H1 (cell line): Measurements from ENCODE around the gene RPS4Y2. TPM values are rescaled to one million over a fixed set of nuclear protein-coding genes. Genes with fewer than 3 reads are reported as not detected.

Experiments used
- CTCF ChIA-PET: fragments of 300-600 bp; sonication (Branson Sonifier 250); formaldehyde crosslinking; loops from one replicate; lab custom pipeline; 2021; ENCODE audit not compliant: partially characterized antibody; lab: Charles Lee
- POLR2A ChIA-PET: fragments of 300-600 bp; sonication (Branson Sonifier 250); formaldehyde crosslinking; loops from one replicate; lab custom pipeline; 2021; ENCODE audit warnings: inconsistent platforms; ENCODE audit not compliant: partially characterized antibody; lab: Charles Lee
- DNase-seq, 2 experiments: peaks; one replicate each; pipeline versions ENCODE4 v3.0.0 to v3.0.0-alpha.2; 2010 to 2022; ENCODE audit warnings: low spot score in 2 of 2, low read depth in 1 of 2, mixed read lengths in 1 of 2
- FAIRE-seq: peaks from 2 replicates; lab custom pipeline; 2011; peaks lifted over from hg19 to GRCh38; lab: Jason Lieb, UNC
- H2AFZ ChIP-seq: 2 replicates; pipeline ENCODE4 v1.8.1; 2012; ENCODE audit warnings: low read length, inconsistent platforms
- H2AK5ac ChIP-seq: 2 replicates; pipeline ENCODE4 v1.6.1; 2013; ENCODE audit warnings: low read depth, low read length
- H2BK120ac ChIP-seq: replicated peaks from 2 replicates; pipeline ENCODE3; 2013; ENCODE audit warnings: low read depth, low read length, inconsistent platforms
- H2BK12ac ChIP-seq: 2 replicates; pipeline ENCODE4 v1.6.1; 2013; ENCODE audit warnings: low read depth, low read length
- H2BK15ac ChIP-seq: 2 replicates; pipeline ENCODE4 v1.6.1; 2013; ENCODE audit warnings: low read length
- H2BK20ac ChIP-seq: 2 replicates; pipeline ENCODE4 v1.6.1; 2013; ENCODE audit warnings: low read length
- H2BK5ac ChIP-seq: 2 replicates; pipeline ENCODE4 v1.6.1; 2013; ENCODE audit warnings: low read depth, low read length
- H3K14ac ChIP-seq: 2 replicates; pipeline ENCODE4 v1.6.1; 2013; ENCODE audit warnings: inconsistent platforms; ENCODE audit not compliant: insufficient read length
- H3K18ac ChIP-seq: 2 replicates; pipeline ENCODE4 v1.6.1; 2013; ENCODE audit warnings: low read length; ENCODE audit errors: extremely low read depth
- H3K23ac ChIP-seq: 2 replicates; pipeline ENCODE4 v1.6.1; 2013; ENCODE audit warnings: inconsistent platforms; ENCODE audit not compliant: insufficient read length
- H3K23me2 ChIP-seq: 2 replicates; pipeline ENCODE4 v1.6.1; 2013; ENCODE audit warnings: low read depth, low read length
- H3K27ac ChIP-seq: 2 replicates; pipeline ENCODE4 v1.6.1; 2011; ENCODE audit warnings: low read depth, low read length, inconsistent platforms
- H3K27me3 ChIP-seq, 4 experiments: replicated peaks in 1 of 4; 1 replicate in 1 of 4; 2 replicates in 3 of 4; pipeline versions ENCODE4 v1.6.1 to v1.8.1; 2011 to 2013; ENCODE audit warnings: low read length in 3 of 4, mild to moderate bottlenecking in 3 of 4, inconsistent platforms in 2 of 4, mixed read lengths in 2 of 4, moderate library complexity in 1 of 4; ENCODE audit not compliant: control insufficient read depth in 3 of 4, insufficient read depth in 3 of 4; ENCODE audit errors: extremely low read depth in 1 of 4
- H3K36me3 ChIP-seq, 4 experiments: 2 replicates each; pipeline versions ENCODE4 v1.6.1 to v1.8.1; 2011 to 2013; ENCODE audit warnings: mild to moderate bottlenecking in 4 of 4, low read length in 3 of 4, moderate library complexity in 2 of 4, control low read depth in 1 of 4, inconsistent platforms in 1 of 4; ENCODE audit not compliant: insufficient read depth in 4 of 4, control insufficient read depth in 2 of 4
- H3K4ac ChIP-seq: replicated peaks from 2 replicates; pipeline ENCODE3; 2013; ENCODE audit warnings: low read length, low read depth, mixed read lengths, inconsistent platforms; ENCODE audit not compliant: insufficient read length
- H3K4me1 ChIP-seq, 4 experiments: replicated peaks in 1 of 4; 1 replicate in 1 of 4; 2 replicates in 3 of 4; pipeline versions ENCODE4 v1.6.1 to v1.8.1; 2011 to 2013; ENCODE audit warnings: low read length in 3 of 4, inconsistent platforms in 2 of 4, mixed read lengths in 1 of 4; ENCODE audit not compliant: insufficient read depth in 4 of 4, control insufficient read depth in 3 of 4
- H3K4me2 ChIP-seq, 2 experiments: 2 replicates each; pipeline versions ENCODE4 v1.6.1 to v1.8.1; 2011 to 2013; ENCODE audit warnings: low read depth in 2 of 2, low read length in 2 of 2, control low read depth in 1 of 2, inconsistent platforms in 1 of 2, mild to moderate bottlenecking in 1 of 2; ENCODE audit not compliant: insufficient read depth in 1 of 2
- H3K4me3 ChIP-seq, 4 experiments: fragments of 200-600, 300-600 bp in 1 of 4; sonication (generic), shearing (Covaris generic), sonication (Bioruptor Twin) in 1 of 4; 2 replicates each; pipeline versions ENCODE4 v1.5.1 to v1.8.1; 2011 to 2016; ENCODE audit warnings: low read length in 4 of 4, low read depth in 3 of 4, control low read depth in 2 of 4, inconsistent platforms in 2 of 4, mild to moderate bottlenecking in 2 of 4, mixed read lengths in 1 of 4, moderate library complexity in 1 of 4; ENCODE audit not compliant: insufficient read depth in 2 of 4; ENCODE audit errors: extremely low read depth in 1 of 4
- H3K56ac ChIP-seq: replicated peaks from 2 replicates; pipeline ENCODE3; 2013; ENCODE audit warnings: low read depth, mild to moderate bottlenecking, mixed read lengths, low read length, inconsistent platforms; ENCODE audit not compliant: insufficient read length
- H3K79me1 ChIP-seq: 2 replicates; pipeline ENCODE4 v1.6.1; 2013; ENCODE audit warnings: low read depth, low read length, control low read depth
- H3K79me2 ChIP-seq, 2 experiments: 2 replicates each; pipeline versions ENCODE4 v1.6.1 to v1.8.1; 2012 to 2013; ENCODE audit warnings: low read length in 2 of 2, mild to moderate bottlenecking in 2 of 2, inconsistent platforms in 1 of 2; ENCODE audit not compliant: insufficient read depth in 2 of 2, control insufficient read depth in 1 of 2
- H3K9ac ChIP-seq, 4 experiments: replicated peaks in 1 of 4; 1 replicate in 1 of 4; 2 replicates in 3 of 4; pipeline versions ENCODE4 v1.6.1 to v1.8.1; 2011 to 2013; ENCODE audit warnings: low read depth in 3 of 4, low read length in 3 of 4, control low read depth in 2 of 4, mild to moderate bottlenecking in 2 of 4, moderate library complexity in 2 of 4, inconsistent platforms in 1 of 4; ENCODE audit errors: extremely low read depth in 1 of 4
- H3K9me3 ChIP-seq, 2 experiments: 2 replicates each; pipeline versions ENCODE4 v1.6.1 to v1.8.1; 2012 to 2013; ENCODE audit warnings: mild to moderate bottlenecking in 2 of 2, moderate library complexity in 2 of 2, control low read depth in 1 of 2, inconsistent platforms in 1 of 2, low read depth in 1 of 2, low read length in 1 of 2, mixed read lengths in 1 of 2; ENCODE audit not compliant: insufficient read depth in 2 of 2
- H4K20me1 ChIP-seq, 2 experiments: replicated peaks in 1 of 2; 2 replicates each; pipeline versions ENCODE3 to v1.8.1; 2011 to 2013; ENCODE audit warnings: inconsistent platforms in 2 of 2, low read length in 2 of 2, mild to moderate bottlenecking in 1 of 2; ENCODE audit not compliant: insufficient read depth in 2 of 2, control insufficient read depth in 1 of 2
- H4K5ac ChIP-seq: 2 replicates; pipeline ENCODE4 v1.6.1; 2013; ENCODE audit warnings: low read length, low read depth, mixed read lengths, inconsistent platforms; ENCODE audit not compliant: insufficient read length
- H4K8ac ChIP-seq: 2 replicates; pipeline ENCODE4 v1.8.0; 2013; ENCODE audit warnings: mild to moderate bottlenecking, moderate library complexity, low read length, inconsistent platforms; ENCODE audit not compliant: insufficient read depth; ENCODE audit errors: extremely low read depth
- H4K91ac ChIP-seq: replicated peaks from 2 replicates; pipeline ENCODE3; 2013; ENCODE audit warnings: low read length, mixed read lengths, inconsistent platforms; ENCODE audit not compliant: insufficient read length
- CBX8 ChIP-seq: fragments of 300-800, 300-1000 bp; sonication (generic); IDR thresholded peaks from 2 replicates; pipeline ENCODE4 v1.7.1; 2016; ENCODE audit warnings: low read depth, low read length, borderline replicate concordance
- CTBP2 ChIP-seq: IDR thresholded peaks from 2 replicates; pipeline ENCODE4 v1.7.0; 2011; ENCODE audit warnings: borderline replicate concordance, mild to moderate bottlenecking, moderate library complexity, mixed read lengths, low read length; ENCODE audit not compliant: insufficient read depth, insufficient read length
- HDAC2 ChIP-seq, 2 experiments: fragments of 300-600 bp in 1 of 2; sonication (generic) in 1 of 2; IDR thresholded peaks; 2 replicates each; pipeline ENCODE4 v1.6.1; 2011 to 2012; ENCODE audit warnings: low read depth in 2 of 2, low read length in 2 of 2, mild to moderate bottlenecking in 2 of 2, moderate library complexity in 2 of 2, borderline replicate concordance in 1 of 2, inconsistent platforms in 1 of 2
- HDAC6 ChIP-seq: IDR thresholded peaks from one replicate; pipeline ENCODE4 v1.7.1; 2012; ENCODE audit warnings: low read depth, mild to moderate bottlenecking, inconsistent platforms, low read length, moderate library complexity
- KDM1A ChIP-seq: fragments of 200-600, 300-600 bp; sonication (generic); IDR thresholded peaks from 2 replicates; pipeline ENCODE4 v1.7.1; 2016; ENCODE audit warnings: mild to moderate bottlenecking, low read length, borderline replicate concordance
- PHF8 ChIP-seq: fragments of 200-600 bp; sonication (generic); conservative IDR thresholded peaks from 2 replicates; pipeline ENCODE4 v1.7.1; 2012; ENCODE audit warnings: low read depth, mild to moderate bottlenecking, inconsistent platforms, low read length, moderate library complexity
- RAD21 ChIP-seq, 2 experiments: IDR thresholded peaks in 1 of 2; conservative IDR thresholded peaks in 1 of 2; 2 replicates each; pipeline ENCODE4 v1.6.1; 2011; ENCODE audit warnings: low read depth in 2 of 2, low read length in 2 of 2, improper control_type of control experiment in 1 of 2, inconsistent platforms in 1 of 2, mild to moderate bottlenecking in 1 of 2, moderate library complexity in 1 of 2
- RBBP5 ChIP-seq: IDR thresholded peaks from 2 replicates; pipeline ENCODE4 v1.7.1; 2012; ENCODE audit warnings: low read depth, mild to moderate bottlenecking, inconsistent platforms, low read length, moderate library complexity, borderline replicate concordance
- SIRT6 ChIP-seq: IDR thresholded peaks from one replicate; pipeline ENCODE4 v1.7.1; 2012; ENCODE audit warnings: low read length, inconsistent platforms
- SP1 ChIP-seq: IDR thresholded peaks from 2 replicates; pipeline ENCODE4 v1.6.1; 2011; ENCODE audit warnings: low read depth, low read length
- SRF ChIP-seq: IDR thresholded peaks from 2 replicates; pipeline ENCODE4 v1.6.1; 2011; ENCODE audit warnings: mild to moderate bottlenecking, low read depth, low read length, moderate library complexity
- TAF7 ChIP-seq: optimal IDR thresholded peaks from 2 replicates; pipeline ENCODE3; 2011; ENCODE audit warnings: low read depth, mild to moderate bottlenecking, inconsistent platforms, low read length, moderate library complexity, borderline replicate concordance
- TBP ChIP-seq: IDR thresholded peaks from 2 replicates; pipeline ENCODE4 v1.6.1; 2011; ENCODE audit warnings: low read depth, low read length, improper control_type of control experiment
- WGBS, 2 experiments: shearing (Covaris generic) in 1 of 2; methylation state at CpG; one replicate each; pipeline versions ENCODE4 v1.1.6 to v1.1.7; 2013 to 2015; ENCODE audit warnings: low lambda C conversion rate in 2 of 2, mixed read lengths in 2 of 2, inconsistent platforms in 1 of 2, low coverage in 1 of 2, missing lambda C conversion rate in 1 of 2; ENCODE audit not compliant: insufficient replicate concordance in 2 of 2, insufficient coverage in 1 of 2, insufficient read length in 1 of 2; ENCODE audit errors: extremely low coverage in 1 of 2, missing lambda C conversion rate in 1 of 2; 5-methylcytosine and 5-hydroxymethylcytosine counted together
- polyA plus RNA-seq, 7 experiments: library from polyadenylated mRNA; depleted of rRNA in 3 of 7; stranded (reverse) in 5 of 7; unstranded in 2 of 7; fragments of >200 nt in 5 of 7; fragments of 200-250 nt in 2 of 7; gene quantifications; 1 replicate in 5 of 7; 2 replicates in 1 of 7; 4 replicates in 1 of 7; pipeline versions ENCODE4 v1.2.1 to v1.2.3, GENCODE V29; 2011 to 2013; ENCODE audit warnings: missing spikeins in 2 of 7, mixed read lengths in 2 of 7
- total RNA-seq: library from RNA; stranded (reverse); fragmentation: NEBNext Ultra II Directional; extraction: Animal tissue kit (Norgen Biotek cat#: 25700); gene quantifications from 2 replicates; pipeline ENCODE4 v1.2.1, GENCODE V29; 2021

Gene RPS4Y2
- total and polyA plus RNA-seq, 2 of the 8 experiments (the other 6 are each of a cell fraction or from before 2014, with no cell fraction given) = not detected

GRCh38 chrY:20780104-20780654 lies 24.3 kb downstream of the RPS4Y2 start:
- Histone ChIP-seq H4K5ac (no peak overlapping the region), H3K9me3 (peaks cover 18 to 54% of the 10 kb centered on the region in 2 experiments), H3K79me1 (no peaks in the 10 kb centered on the region), H3K23ac (no peak overlapping the region), H3K27ac (no peak overlapping the region), H3K27me3 (no peaks in the 10 kb centered on the region), H3K9ac (no peak overlapping the region), H4K8ac (no peak overlapping the region), H2BK120ac (no peak overlapping the region), H3K56ac (no peak overlapping the region), H3K4ac (no peak overlapping the region), H3K23me2 (no peaks in the 10 kb centered on the region; the same call in 1 of the 2 replicates), H4K20me1 (no peaks in the 10 kb centered on the region), H3K14ac (no peak overlapping the region), H3K18ac (no peak overlapping the region), H2AFZ (no peak overlapping the region), H2AK5ac (no peak overlapping the region), H3K4me3 (no peak overlapping the region), H4K91ac (no peak overlapping the region), H2BK20ac (no peak overlapping the region), H3K36me3 (no peaks in the 10 kb centered on the region), H2BK5ac (no peak overlapping the region), H2BK12ac (no peak overlapping the region), H3K4me2 (no peak overlapping the region), H3K79me2 (no peaks in the 10 kb centered on the region), H3K4me1 (no peaks in the 10 kb centered on the region), H2BK15ac (no peak overlapping the region)
- WGBS, 2 experiments = 67% methylated on average over 3 of the region's 3 CpGs; no CpG with 5 or more reads in 1 of the 2 experiments
- FAIRE-seq (no peak), DNase-seq (no peak)
- CTCF ChIA-PET = no interaction called here
- POLR2A ChIA-PET = no interaction called here
- TF ChIP-seq RBBP5 = no peak
- TF ChIP-seq HDAC6 = no peak
- no peak for TF ChIP-seq SIRT6
- no peak for TF ChIP-seq SRF
- TF ChIP-seq RAD21 (IDR thresholded peaks at IDR 0.05 in 1 of 2, conservative IDR thresholded peaks at IDR 0.05 in 1 of 2; ENCODE audit: low read depth in 2 of 2, low read length in 2 of 2) = no peak
- no peak for TF ChIP-seq CBX8
- TF ChIP-seq HDAC2 (IDR thresholded peaks at IDR 0.05; ENCODE audit: borderline replicate concordance in 1 of 2, low read depth in 2 of 2, low read length in 2 of 2) = no peak
- TF ChIP-seq CTBP2 = no peak
- TF ChIP-seq TBP = no peak
- TF ChIP-seq PHF8 = no peak
- no peak for TF ChIP-seq TAF7
- no peak for TF ChIP-seq SP1
- TF ChIP-seq KDM1A = no peak
